NCI-H1105 (cell line): ENCODE data around the gene GYPB.
"Not testable (repeated sequence)": the region's sequence is repeated elsewhere in the genome, so short reads cannot be mapped to it uniquely, and the experiment has no call there.

Source experiments
- DNase-seq: peaks from one replicate; lab custom pipeline; 2025; lab: John Stamatoyannopoulos, UW

Gene GYPB

GRCh38 chr4:144014808-144015207 is 4.4 kb downstream of the GYPB start:
- DNase-seq, result no peak

GRCh38 chr4:144008602-144009001 is 10.6 kb downstream of the GYPB start:
- DNase-seq, result not testable (repeated sequence)

- DNase-seq, result not testable (repeated sequence)
These were observed 11.2 kb downstream of the GYPB start for GRCh38 chr4:144007960-144008359.

GRCh38 chr4:144006200-144006803 is 12.9 kb downstream of the GYPB start:
- not testable (repeated sequence) for DNase-seq

GRCh38 chr4:144005558-144005953 is 13.6 kb downstream of the GYPB start:
- not testable (repeated sequence) for DNase-seq

GRCh38 chr4:144004868-144005557 is 14.2 kb downstream of the GYPB start:
- DNase-seq, result not testable (repeated sequence)

- not testable (repeated sequence) for DNase-seq
These were observed 15.3 kb downstream of the GYPB start for GRCh38 chr4:144003890-144004265.

GRCh38 chr4:144003205-144003889 is 15.8 kb downstream of the GYPB start:
- DNase-seq, result not testable (repeated sequence)

GRCh38 chr4:144000331-144000995 is 18.7 kb downstream of the GYPB start:
- DNase-seq, result not testable (repeated sequence)

- DNase-seq, result not testable (repeated sequence)
These were observed 23.0 kb downstream of the GYPB start for GRCh38 chr4:143996193-143996592.

- DNase-seq, result not testable (repeated sequence)
These were observed 27.4 kb downstream of the GYPB start for GRCh38 chr4:143991761-143992160.

GRCh38 chr4:143990717-143991116 is 28.5 kb downstream of the GYPB start:
- not testable (repeated sequence) for DNase-seq

- DNase-seq, result no peak
These were observed 33.0 kb downstream of the GYPB start for GRCh38 chr4:143986180-143986579.

GRCh38 chr4:143980776-143981175 is 38.4 kb downstream of the GYPB start:
- DNase-seq, result not testable (repeated sequence)

GRCh38 chr4:143975527-143975926 is 43.7 kb downstream of the GYPB start:
- DNase-seq, result not testable (repeated sequence)

- DNase-seq, result not testable (repeated sequence)
These were observed 45.2 kb downstream of the GYPB start for GRCh38 chr4:143974021-143974420.

GRCh38 chr4:143961075-143961474 is 58.1 kb downstream of the GYPB start:
- no peak for DNase-seq

- not testable (repeated sequence) for DNase-seq
These were observed 63.9 kb downstream of the GYPB start for GRCh38 chr4:143955306-143955705.

- DNase-seq, result not testable (repeated sequence)
These were observed 67.7 kb downstream of the GYPB start for GRCh38 chr4:143951458-143951972.

GRCh38 chr4:143950967-143951366 is 68.2 kb downstream of the GYPB start:
- not testable (repeated sequence) for DNase-seq

- DNase-seq, result not testable (repeated sequence)
These were observed 69.0 kb downstream of the GYPB start for GRCh38 chr4:143950185-143950584.

- DNase-seq, result not testable (repeated sequence)
These were observed 71.7 kb downstream of the GYPB start for GRCh38 chr4:143947493-143947892.
